Activated CD8-positive, alpha-beta memory T cell treated with anti-CD3 and anti-CD28 coated beads for 48 hours (primary cell): ENCODE measurements around the gene SH3TC1.

ENCODE experiments used
- DNase-seq, 3 experiments: peaks; one replicate each; pipeline ENCODE4 v3.0.0-alpha.2; 2020; ENCODE audit warnings: low read depth in 2 of 3, low spot score in 2 of 3

The SH3TC1 gene

GRCh38 chr4:8274066-8274652, 75.1 kb downstream of the SH3TC1 start:
- no peak for DNase-seq

- no peak for DNase-seq
Measured at GRCh38 chr4:8274765-8275547, 75.9 kb downstream of the SH3TC1 start.

GRCh38 chr4:8275548-8275910, 76.4 kb downstream of the SH3TC1 start:
- DNase-seq = no peak

- DNase-seq = no peak
Measured at GRCh38 chr4:8276358-8277240, 77.5 kb downstream of the SH3TC1 start.

- DNase-seq = no peak
Measured at GRCh38 chr4:8277356-8278008, 78.4 kb downstream of the SH3TC1 start.

GRCh38 chr4:8278009-8278395, 78.9 kb downstream of the SH3TC1 start:
- no peak for DNase-seq

GRCh38 chr4:8278421-8279287, 79.6 kb downstream of the SH3TC1 start:
- no peak for DNase-seq

GRCh38 chr4:8279321-8280157, 80.4 kb downstream of the SH3TC1 start:
- DNase-seq = no peak

- no peak for DNase-seq
Measured at GRCh38 chr4:8280158-8280875, 81.2 kb downstream of the SH3TC1 start.

GRCh38 chr4:8280876-8281440, 81.9 kb downstream of the SH3TC1 start:
- DNase-seq = no peak

GRCh38 chr4:8281519-8282133, 82.5 kb downstream of the SH3TC1 start:
- no peak for DNase-seq

GRCh38 chr4:8282134-8282641, 83.1 kb downstream of the SH3TC1 start:
- no peak for DNase-seq

GRCh38 chr4:8282742-8283141, 83.7 kb downstream of the SH3TC1 start:
- DNase-seq = no peak

- DNase-seq = no peak
Measured at GRCh38 chr4:8283161-8283560, 84.1 kb downstream of the SH3TC1 start.

GRCh38 chr4:8283631-8284121, 84.6 kb downstream of the SH3TC1 start:
- DNase-seq = no peak

- no peak for DNase-seq
Measured at GRCh38 chr4:8284391-8284790, 85.3 kb downstream of the SH3TC1 start.

- DNase-seq = no peak
Measured at GRCh38 chr4:8285143-8285975, 86.3 kb downstream of the SH3TC1 start.
